Stimulated activated CD4-positive, alpha-beta T cell treated with anti-CD3 and anti-CD28 coated beads, TNF-alpha, amount 100 ng/mL, for 1 hour (primary cell): ENCODE measurements around the gene GPC5.

ENCODE experiments used
- DNase-seq, 3 donors: peaks; one replicate each; pipeline ENCODE4 v3.0.0-alpha.2; 2020; ENCODE audit warnings: low read depth in 3 of 3, low spot score in 1 of 3

The GPC5 gene

DNA sequence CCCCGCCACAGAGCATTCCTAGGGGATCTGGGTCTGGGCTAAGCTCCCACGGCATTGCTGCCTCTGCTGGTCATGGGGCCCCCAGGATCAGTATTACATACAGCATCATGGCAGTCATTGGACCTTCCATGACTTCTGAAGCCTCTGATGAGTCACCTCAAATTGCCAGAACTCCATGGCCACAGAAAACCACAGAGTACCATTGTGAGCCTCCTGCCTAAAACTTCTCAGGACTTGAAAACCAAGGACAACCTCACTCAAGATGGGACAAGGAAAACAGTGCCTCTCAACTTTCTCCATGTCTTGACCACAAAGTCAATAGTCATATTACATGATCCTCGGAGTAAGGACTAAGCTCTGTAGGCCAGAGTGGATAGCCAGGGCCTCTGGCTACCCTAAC lies 306.0 kb downstream of the GPC5 start:
- no peak for DNase-seq

DNA sequence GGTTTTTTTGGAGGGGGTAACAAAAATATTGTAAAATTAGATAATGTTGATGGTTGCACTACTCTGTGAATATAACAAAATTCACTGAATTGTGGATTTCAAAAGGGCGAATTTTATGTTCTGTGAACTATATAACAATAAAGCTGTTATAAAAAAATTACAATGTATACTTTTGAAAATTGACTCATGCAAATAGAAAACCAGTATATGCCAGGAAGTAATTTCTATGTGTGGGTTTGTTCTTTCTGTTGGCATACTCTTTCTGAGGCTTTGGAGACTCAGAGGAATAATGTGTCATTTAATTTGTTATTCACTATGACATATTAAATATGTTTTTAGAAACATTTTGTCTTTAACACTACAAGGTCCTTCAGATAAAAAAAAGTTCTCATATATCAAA lies 310.1 kb downstream of the GPC5 start:
- DNase-seq: no peak

GRCh38 chr13:91709180-91709579 lies 310.8 kb downstream of the GPC5 start:
- DNase-seq: no peak

- no peak for DNase-seq
Observed at GRCh38 chr13:91710733-91711132, 312.3 kb downstream of the GPC5 start.

DNA sequence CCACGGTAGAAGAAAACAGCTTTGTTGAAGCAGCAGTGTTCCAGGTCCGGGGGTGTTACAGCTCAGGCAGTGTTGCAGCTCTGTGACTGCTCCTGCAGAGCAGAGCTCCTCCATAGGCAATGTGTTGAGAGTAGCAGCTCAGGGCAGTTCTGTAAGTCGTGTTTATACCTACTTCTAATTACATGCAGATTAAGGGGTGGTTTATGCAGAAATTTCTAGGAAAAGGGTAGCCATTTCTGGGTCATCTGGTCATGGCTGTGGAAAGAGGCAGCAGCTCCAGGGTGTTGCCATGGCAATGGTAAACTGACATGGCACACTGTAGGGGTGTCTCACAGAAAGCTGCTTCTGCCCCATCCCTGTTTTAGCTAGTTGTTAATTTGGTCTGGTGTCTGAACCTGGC lies 316.4 kb downstream of the GPC5 start:
- DNase-seq: no peak

GRCh38 chr13:91716436-91717065 lies 318.1 kb downstream of the GPC5 start:
- no peak for DNase-seq

GRCh38 chr13:91719033-91719432 lies 320.6 kb downstream of the GPC5 start:
- no peak for DNase-seq

GRCh38 chr13:91721413-91721812 lies 323.0 kb downstream of the GPC5 start:
- no peak for DNase-seq

- no peak for DNase-seq
Observed at GRCh38 chr13:91722267-91722884, 324.0 kb downstream of the GPC5 start.

GRCh38 chr13:91724591-91724990 lies 326.2 kb downstream of the GPC5 start:
- DNase-seq: no peak

GRCh38 chr13:91725646-91726045 lies 327.2 kb downstream of the GPC5 start:
- DNase-seq: no peak

- DNase-seq: no peak
Observed at GRCh38 chr13:91726671-91727070, 328.2 kb downstream of the GPC5 start.

GRCh38 chr13:91729859-91730258 lies 331.4 kb downstream of the GPC5 start:
- no peak for DNase-seq

DNA sequence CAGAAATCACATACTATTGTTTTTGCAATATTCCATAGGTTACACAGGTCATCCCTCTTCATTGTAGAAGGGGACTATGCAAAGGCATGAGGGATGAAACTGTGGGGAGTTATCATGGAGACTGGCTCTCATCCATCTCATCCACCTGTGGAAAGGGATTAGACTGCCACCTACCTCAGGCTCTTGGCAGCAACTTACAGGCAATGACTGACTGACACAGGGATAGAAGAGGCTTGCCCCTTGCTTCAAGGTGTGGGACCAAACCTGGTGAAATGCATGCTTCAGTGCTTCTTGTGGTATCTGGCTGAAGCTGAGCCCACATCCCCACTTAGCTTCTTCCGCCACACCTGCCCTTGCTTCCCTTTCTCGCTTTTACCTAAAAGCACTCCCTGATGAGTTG lies 341.3 kb downstream of the GPC5 start:
- no peak for DNase-seq

DNA sequence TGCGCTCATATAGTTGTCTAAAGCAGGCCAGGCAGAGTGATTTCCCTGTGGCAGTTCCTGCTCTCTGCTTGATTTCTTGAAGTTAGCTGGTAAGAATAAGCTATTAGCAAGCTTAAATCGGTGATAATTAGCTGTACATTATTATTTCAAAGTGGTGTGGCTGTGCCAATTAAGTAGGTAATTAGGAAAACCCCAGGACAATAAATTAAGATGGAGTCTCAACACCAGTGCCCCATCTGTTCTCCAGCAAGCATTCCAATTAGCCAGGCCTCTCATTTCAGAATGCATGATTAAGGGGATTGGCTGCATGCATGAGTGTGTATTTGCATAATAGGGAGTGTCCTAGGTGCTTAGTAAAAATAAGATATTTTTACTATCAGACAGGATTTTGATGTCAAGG lies 342.3 kb downstream of the GPC5 start:
- no peak for DNase-seq

DNA sequence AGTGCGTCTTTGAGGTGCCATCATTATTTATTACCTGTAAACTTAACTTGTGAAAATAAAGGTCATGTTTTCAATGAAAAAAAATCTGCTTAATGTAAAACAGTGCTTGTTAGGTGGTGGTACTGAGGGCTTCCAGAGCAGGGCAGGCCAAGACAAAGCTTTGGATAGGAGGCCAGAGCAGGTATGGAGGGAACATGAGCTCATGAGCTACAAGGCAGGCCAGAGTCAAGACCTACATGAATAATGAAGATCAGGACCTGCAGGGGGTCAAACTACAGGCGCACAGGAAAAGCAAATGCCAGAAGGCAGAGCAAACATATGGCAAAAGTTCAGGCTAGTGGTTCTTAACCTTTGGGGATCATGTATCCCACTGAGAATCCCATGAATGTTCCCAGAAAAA lies 343.5 kb downstream of the GPC5 start:
- DNase-seq: no peak

DNA sequence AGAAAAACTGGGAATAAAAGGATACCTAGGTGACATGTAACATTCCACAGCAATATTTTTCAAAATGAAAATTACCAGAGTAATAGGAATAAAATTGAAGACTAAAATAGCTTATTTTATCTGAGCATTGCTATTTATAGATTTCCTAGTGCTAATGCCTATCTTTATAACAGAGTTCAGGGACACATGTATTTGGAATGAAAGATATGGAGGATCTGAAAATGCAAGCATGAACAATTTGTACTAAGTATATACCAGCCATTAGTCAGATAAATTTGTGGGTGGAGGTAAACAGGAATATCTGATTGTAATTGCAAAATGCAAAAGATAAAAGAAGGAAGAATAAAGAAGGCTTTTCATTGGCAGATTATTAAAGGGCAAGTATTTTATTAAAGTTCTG lies 345.9 kb downstream of the GPC5 start:
- DNase-seq: no peak

GRCh38 chr13:91745967-91746366 lies 347.5 kb downstream of the GPC5 start:
- no peak for DNase-seq

DNA sequence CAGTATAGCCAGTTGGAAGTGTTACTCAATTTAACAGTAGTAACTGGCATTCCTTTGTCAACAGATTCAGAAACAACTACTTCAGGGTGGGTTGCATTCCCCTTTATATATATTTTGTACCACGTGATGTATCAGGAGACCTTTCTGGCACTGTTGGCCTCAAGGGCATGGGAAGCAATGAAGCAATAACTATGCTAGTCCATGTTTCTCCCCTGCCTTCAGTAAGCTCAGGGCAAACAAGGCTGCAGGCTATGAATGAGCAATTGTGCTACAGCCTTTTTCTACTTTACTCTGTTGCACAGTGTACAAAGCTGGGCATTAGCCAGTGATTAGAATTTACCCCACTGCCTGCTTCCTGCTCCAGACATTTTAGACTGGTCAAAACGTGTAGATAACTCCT lies 348.8 kb downstream of the GPC5 start:
- no peak for DNase-seq

DNA sequence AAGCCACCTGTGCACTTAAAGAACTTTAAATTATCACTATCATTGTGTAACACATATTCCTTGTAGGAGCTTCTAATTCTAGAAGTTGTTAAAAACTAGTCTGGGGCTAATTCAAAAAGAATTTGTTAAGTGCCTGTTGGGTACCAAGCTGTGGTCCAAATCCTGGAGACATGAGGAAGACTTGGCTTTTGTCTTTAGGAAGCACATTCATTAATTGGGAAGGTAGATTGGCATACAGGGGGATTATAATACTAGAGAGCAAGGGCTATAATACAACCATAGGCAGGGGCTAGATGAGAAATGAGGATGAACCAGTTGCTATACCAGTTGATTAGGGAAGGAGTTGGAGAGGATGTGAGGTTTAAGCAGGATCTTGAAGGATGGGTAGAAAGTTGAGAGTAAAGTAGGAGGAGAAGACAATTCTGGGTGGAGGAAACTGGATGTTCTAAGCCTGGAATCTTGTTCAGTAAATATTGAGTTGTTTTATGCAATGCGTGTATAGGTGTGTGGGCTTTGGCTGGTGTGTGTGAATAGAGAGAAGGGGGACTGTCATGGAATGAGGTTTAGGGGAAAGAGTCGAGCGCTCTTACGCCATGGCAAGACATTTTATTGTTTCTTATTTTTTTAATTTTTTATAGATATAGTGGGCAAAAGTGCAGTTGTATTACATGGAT lies 350.1 kb downstream of the GPC5 start:
- DNase-seq: no peak

- DNase-seq: no peak
Observed at GRCh38 chr13:91758724-91759123, 360.3 kb downstream of the GPC5 start.

GRCh38 chr13:91762957-91763356 lies 364.5 kb downstream of the GPC5 start:
- no peak for DNase-seq

DNA sequence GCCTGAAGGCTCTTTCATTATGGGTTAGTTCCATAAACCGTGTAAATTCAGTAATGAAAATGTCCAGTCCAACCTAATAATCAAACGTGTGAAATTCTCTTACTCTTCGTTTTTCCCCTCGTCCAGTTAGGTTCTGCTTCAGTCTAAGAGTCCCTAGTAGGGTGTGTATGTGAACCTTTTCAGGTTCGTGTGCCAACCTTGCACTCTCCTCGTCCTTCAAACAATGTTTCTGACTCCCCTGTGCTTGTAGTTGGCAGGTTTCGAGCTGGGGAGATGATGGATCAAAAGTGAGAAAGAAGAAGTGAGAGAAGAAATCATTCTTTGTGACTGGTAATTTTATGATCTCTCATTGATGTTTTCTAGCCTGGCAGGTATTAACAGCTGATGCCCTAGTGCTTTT lies 366.1 kb downstream of the GPC5 start:
- no peak for DNase-seq
